H1 (cell line): ENCODE measurements around the gene TTC33. TPM values are rescaled to one million over a fixed set of nuclear protein-coding genes. Genes with fewer than 3 reads are reported as not detected.

ENCODE experiments used
- polyA plus RNA-seq, 7 experiments: library from polyadenylated mRNA; depleted of rRNA in 3 of 7; stranded (reverse) in 5 of 7; unstranded in 2 of 7; fragments of >200 nt in 5 of 7; fragments of 200-250 nt in 2 of 7; gene quantifications; 1 replicate in 5 of 7; 2 replicates in 1 of 7; 4 replicates in 1 of 7; pipeline versions ENCODE4 v1.2.1 to v1.2.3, GENCODE V29; 2011 to 2013; ENCODE audit warnings: missing spikeins in 2 of 7, mixed read lengths in 2 of 7
- small RNA-seq: library from polyadenylated mRNA; stranded (forward); fragments of <200 nt; extraction: miRNeasy Mini kit (QIAGEN cat#:217004); gene quantifications from one replicate; pipeline ENCODE3, GENCODE V24; 2013; ENCODE audit not compliant: insufficient read depth
- total RNA-seq: library from RNA; stranded (reverse); fragmentation: NEBNext Ultra II Directional; extraction: Animal tissue kit (Norgen Biotek cat#: 25700); gene quantifications from 2 replicates; pipeline ENCODE4 v1.2.1, GENCODE V29; 2021

Gene TTC33
- total and polyA plus RNA-seq, 2 of the 8 experiments (the other 6 are each of a cell fraction or from before 2014, with no cell fraction given) = 1.2 to 12.6 TPM

Small RNAs within 50 kb of the gene (small RNA-seq; reads per million reads assigned to genes)
- not detected for gene RF00092
- not detected for gene RF00191

Other genes with a start within 250 kb of the TTC33 start
- 0.76 and 1.9 TPM in 2 replicates for gene PTGER4, start 76.0 kb downstream of the TTC33 start, total RNA-seq
- gene PTGER4, start 76.0 kb downstream of the TTC33 start, polyA plus RNA-seq (2011; rRNA removed) = 1.2 and 2.7 TPM in 2 replicates
- gene PRKAA1, start 42.4 kb upstream of the TTC33 start, total RNA-seq = 30.3 and 33.1 TPM in 2 replicates
- gene PRKAA1, start 42.4 kb upstream of the TTC33 start, polyA plus RNA-seq (2011; rRNA removed) = 9.2 and 10.4 TPM in 2 replicates
- gene RPL37, start 79.3 kb upstream of the TTC33 start, total RNA-seq = 1,534 and 1,595 TPM in 2 replicates
- 351 and 467 TPM in 2 replicates for gene RPL37, start 79.3 kb upstream of the TTC33 start, polyA plus RNA-seq (2011; rRNA removed)
- 0.33 and 0.50 TPM in 2 replicates for gene CARD6, start 85.4 kb upstream of the TTC33 start, total RNA-seq
- 0.19 and 0.41 TPM in 2 replicates for gene CARD6, start 85.4 kb upstream of the TTC33 start, polyA plus RNA-seq (2011; rRNA removed)
- not detected in 2 replicates for gene C7, start 153.5 kb upstream of the TTC33 start, total RNA-seq
- 0.08 and 0.24 TPM in 2 replicates for gene C7, start 153.5 kb upstream of the TTC33 start, polyA plus RNA-seq (2011; rRNA removed)